ENCODE results near the gene OTULIN. TPM values are rescaled to one million over a fixed set of nuclear protein-coding genes. Genes with fewer than 3 reads are reported as not detected.

Gene OTULIN
- polyA plus RNA-seq, 1 of the 3 experiments (the other 2 are of a cell fraction): 6.6 TPM

DNA sequence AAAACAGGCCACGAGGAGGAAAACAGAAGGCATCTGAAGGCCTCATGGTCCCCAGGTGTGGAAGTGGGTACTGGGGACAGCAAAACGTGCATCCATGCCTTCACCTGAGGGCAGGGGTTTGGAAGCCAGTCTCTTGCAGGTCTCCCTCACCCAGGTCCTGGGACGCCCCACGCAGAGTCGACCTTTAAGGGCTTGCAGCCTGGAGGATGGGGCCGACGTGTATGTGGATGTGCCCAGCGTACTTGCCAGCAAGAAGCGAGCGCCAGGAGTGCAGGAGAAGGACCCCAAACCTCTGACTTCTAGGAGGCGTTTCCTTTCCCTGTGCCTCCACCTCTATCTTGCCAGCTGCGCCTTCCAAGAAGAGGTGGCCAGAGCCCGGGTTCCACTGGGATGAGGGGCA is 65.9 kb downstream of the OTULIN start:
- Histone ChIP-seq H2AFZ (ENCODE audit: low read depth) (no peak overlapping the region), H3K27ac (ENCODE audit: low read depth in 2 of 2, low read length in 1 of 2) (no peak overlapping the region), H3K4me3 (ENCODE audit: low read depth in 2 of 2, low read length in 1 of 2) (no peak overlapping the region), H3K36me3 (replicated peaks in 1 of 2; ENCODE audit: control insufficient read depth in 1 of 2, insufficient read depth in 2 of 2, low read length in 1 of 2) (peaks cover 0 to 13% of the 10 kb centered on the region in 2 experiments), H3K4me1 (ENCODE audit: control insufficient read depth in 1 of 2, insufficient read depth in 2 of 2, low read depth in 1 of 2, low read length in 1 of 2) (0 out of 4 replicates have a peak, but pooled peaks cover 0 to 7% of the 10 kb centered on the region in 2 experiments), H3K9ac (no peak overlapping the region), H3K9me3 (no peaks in the 10 kb centered on the region), H3K79me2 (ENCODE audit: insufficient read depth) (no peaks in the 10 kb centered on the region), H3K4me2 (no peak overlapping the region), H4K20me1 (ENCODE audit: insufficient read depth) (no peaks in the 10 kb centered on the region), H3K9me2 (no peaks in the 10 kb centered on the region), H3K27me3 (ENCODE audit: insufficient read depth) (no peaks in the 10 kb centered on the region), H3F3A (replicated peaks; ENCODE audit: insufficient read depth) (no peaks in the 10 kb centered on the region)
- 88% methylated on average over 8 of the region's 13 CpGs for WGBS (ENCODE audit: low lambda C conversion rate)
- ChIA-PET CTCF (interaction anchor here (7.0 kb wide), 1 partner anchor 272 kb away, joined by 203 read pairs; no protein-coding TSS in a partner anchor), POLR2A (no interaction called here)
- TF ChIP-seq RCOR1 (IDR thresholded peaks at IDR 0.05; ENCODE audit: low read length): no peak
- no peak for DNase-seq

DNA sequence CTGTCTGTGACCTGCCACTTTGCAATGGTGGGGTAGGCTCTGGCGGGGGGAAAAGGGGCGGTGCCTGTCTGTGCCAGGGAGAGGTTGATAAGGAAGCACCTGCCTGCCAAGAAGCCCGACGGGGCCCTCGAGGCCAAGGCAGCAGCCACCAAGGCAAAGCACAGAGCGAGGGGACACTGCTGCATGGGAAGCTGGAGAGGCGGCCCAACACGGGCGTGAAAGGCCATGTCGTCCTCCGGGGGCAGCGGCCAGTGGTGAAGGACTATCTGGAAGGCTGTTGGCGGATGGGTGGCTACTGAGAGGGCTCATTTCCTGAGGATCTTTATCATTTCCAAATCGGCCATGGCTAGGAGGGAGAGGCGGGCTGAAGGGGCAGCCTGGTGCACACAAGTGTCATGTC is 66.4 kb downstream of the OTULIN start:
- Histone ChIP-seq H3K9me3 (no peaks in the 10 kb centered on the region), H3K4me2 (no peak overlapping the region), H3K4me1 (ENCODE audit: control insufficient read depth in 1 of 2, insufficient read depth in 2 of 2, low read depth in 1 of 2, low read length in 1 of 2) (0 out of 4 replicates have a peak, but pooled peaks cover 0 to 7% of the 10 kb centered on the region in 2 experiments), H3F3A (replicated peaks; ENCODE audit: insufficient read depth) (no peaks in the 10 kb centered on the region), H3K79me2 (ENCODE audit: insufficient read depth) (no peaks in the 10 kb centered on the region), H4K20me1 (ENCODE audit: insufficient read depth) (no peaks in the 10 kb centered on the region), H3K27ac (ENCODE audit: low read depth in 2 of 2, low read length in 1 of 2) (no peak overlapping the region), H3K9me2 (no peaks in the 10 kb centered on the region), H3K36me3 (replicated peaks in 1 of 2; ENCODE audit: control insufficient read depth in 1 of 2, insufficient read depth in 2 of 2, low read length in 1 of 2) (peaks cover 0 to 13% of the 10 kb centered on the region in 2 experiments), H2AFZ (ENCODE audit: low read depth) (no peak overlapping the region), H3K9ac (no peak overlapping the region), H3K4me3 (ENCODE audit: low read depth in 2 of 2, low read length in 1 of 2) (no peak overlapping the region), H3K27me3 (ENCODE audit: insufficient read depth) (no peaks in the 10 kb centered on the region)
- TF ChIP-seq TAF1 (IDR thresholded peaks at IDR 0.05; ENCODE audit: borderline replicate concordance, low read depth, low read length): no peak
- TF ChIP-seq RAD21 (IDR thresholded peaks at IDR 0.05; ENCODE audit: low read length): no peak
- ChIA-PET CTCF (interaction anchor here (0.6 to 7.0 kb wide), 4 partner anchors 272 to 283 kb away, joined by 3 to 203 read pairs (median 18); no protein-coding TSS in a partner anchor), POLR2A (no interaction called here)
- no peak for DNase-seq
- WGBS (ENCODE audit: low lambda C conversion rate): 93% methylated on average over 15 of the region's 15 CpGs

DNA sequence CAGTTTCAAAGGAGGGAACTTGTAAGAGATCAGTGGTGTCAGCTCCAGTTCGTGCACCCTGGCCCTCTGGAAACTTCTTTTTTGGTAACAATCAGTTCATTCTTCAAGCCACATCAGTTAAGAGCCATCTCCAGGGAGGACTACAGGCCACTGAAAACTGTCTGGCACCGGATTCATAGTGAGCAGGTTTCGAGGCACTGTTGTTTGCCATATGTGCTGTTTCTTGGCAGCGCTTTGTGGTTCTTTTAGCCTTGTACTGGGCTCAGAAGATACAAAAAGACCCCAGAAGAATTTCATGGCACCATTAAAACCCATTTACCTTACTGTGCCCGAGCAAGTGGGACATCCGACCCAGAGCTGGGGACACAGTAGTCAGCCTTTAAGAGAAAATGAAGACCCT is 68.5 kb downstream of the OTULIN start:
- WGBS (ENCODE audit: low lambda C conversion rate): 85% methylated on average over 6 of the region's 6 CpGs
- Histone ChIP-seq H3K36me3 (replicated peaks in 1 of 2; ENCODE audit: control insufficient read depth in 1 of 2, insufficient read depth in 2 of 2, low read length in 1 of 2) (peaks cover 0 to 13% of the 10 kb centered on the region in 2 experiments), H3K9me2 (no peaks in the 10 kb centered on the region)

More for the DNA sequence above, 68.5 kb downstream of the OTULIN start:
- Histone ChIP-seq H3K4me1 (ENCODE audit: control insufficient read depth in 1 of 2, insufficient read depth in 2 of 2, low read depth in 1 of 2, low read length in 1 of 2) (no peaks in the 10 kb centered on the region), H3K9me3 (no peaks in the 10 kb centered on the region), H4K20me1 (ENCODE audit: insufficient read depth) (no peaks in the 10 kb centered on the region), H3F3A (replicated peaks; ENCODE audit: insufficient read depth) (no peaks in the 10 kb centered on the region), H2AFZ (ENCODE audit: low read depth) (no peak overlapping the region), H3K27me3 (ENCODE audit: insufficient read depth) (no peaks in the 10 kb centered on the region), H3K79me2 (ENCODE audit: insufficient read depth) (no peaks in the 10 kb centered on the region), H3K27ac (ENCODE audit: low read depth in 2 of 2, low read length in 1 of 2) (no peak overlapping the region), H3K9ac (no peak overlapping the region), H3K4me2 (no peak overlapping the region), H3K4me3 (ENCODE audit: low read depth in 2 of 2, low read length in 1 of 2) (no peak overlapping the region)
- ChIA-PET POLR2A (no interaction called here), CTCF (interaction anchor here (1.0 to 2.9 kb wide), 3 partner anchors 270 to 281 kb away, joined by 3 to 30 read pairs (median 11); no protein-coding TSS in a partner anchor)
- no peak for DNase-seq
- TF ChIP-seq TCF12 (IDR thresholded peaks at IDR 0.05) (no peak), RAD21 (IDR thresholded peaks at IDR 0.05; ENCODE audit: low read length) (no peak), EZH2phosphoT487 (IDR thresholded peaks at IDR 0.05; ENCODE audit: borderline replicate concordance, low read depth) (no peak), MEF2A (IDR thresholded peaks at IDR 0.05; ENCODE audit: borderline replicate concordance, low read depth) (no peak), GATA2 (CRISPR knock-in tag; IDR thresholded peaks at IDR 0.05) (no peak), FOSL2 (IDR thresholded peaks at IDR 0.05; ENCODE audit: borderline replicate concordance, low read depth) (no peak), ELF1 (IDR thresholded peaks at IDR 0.05) (no peak), RXRA (IDR thresholded peaks at IDR 0.05; ENCODE audit: borderline replicate concordance, low read depth) (no peak), POLR2AphosphoS5 (IDR thresholded peaks at IDR 0.05; ENCODE audit: low read depth, low read length) (no peak), NFIC (IDR thresholded peaks at IDR 0.05; ENCODE audit: borderline replicate concordance) (no peak)
- TF ChIP-seq, protein P1, sequence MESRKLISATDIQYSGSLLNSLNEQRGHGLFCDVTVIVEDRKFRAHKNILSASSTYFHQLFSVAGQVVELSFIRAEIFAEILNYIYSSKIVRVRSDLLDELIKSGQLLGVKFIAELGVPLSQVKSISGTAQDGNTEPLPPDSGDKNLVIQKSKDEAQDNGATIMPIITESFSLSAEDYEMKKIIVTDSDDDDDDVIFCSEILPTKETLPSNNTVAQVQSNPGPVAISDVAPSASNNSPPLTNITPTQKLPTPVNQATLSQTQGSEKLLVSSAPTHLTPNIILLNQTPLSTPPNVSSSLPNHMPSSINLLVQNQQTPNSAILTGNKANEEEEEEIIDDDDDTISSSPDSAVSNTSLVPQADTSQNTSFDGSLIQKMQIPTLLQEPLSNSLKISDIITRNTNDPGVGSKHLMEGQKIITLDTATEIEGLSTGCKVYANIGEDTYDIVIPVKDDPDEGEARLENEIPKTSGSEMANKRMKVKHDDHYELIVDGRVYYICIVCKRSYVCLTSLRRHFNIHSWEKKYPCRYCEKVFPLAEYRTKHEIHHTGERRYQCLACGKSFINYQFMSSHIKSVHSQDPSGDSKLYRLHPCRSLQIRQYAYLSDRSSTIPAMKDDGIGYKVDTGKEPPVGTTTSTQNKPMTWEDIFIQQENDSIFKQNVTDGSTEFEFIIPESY (IDR thresholded peaks at IDR 0.05; ENCODE audit: borderline replicate concordance, low read depth): no peak
- TF ChIP-seq, protein P2, sequence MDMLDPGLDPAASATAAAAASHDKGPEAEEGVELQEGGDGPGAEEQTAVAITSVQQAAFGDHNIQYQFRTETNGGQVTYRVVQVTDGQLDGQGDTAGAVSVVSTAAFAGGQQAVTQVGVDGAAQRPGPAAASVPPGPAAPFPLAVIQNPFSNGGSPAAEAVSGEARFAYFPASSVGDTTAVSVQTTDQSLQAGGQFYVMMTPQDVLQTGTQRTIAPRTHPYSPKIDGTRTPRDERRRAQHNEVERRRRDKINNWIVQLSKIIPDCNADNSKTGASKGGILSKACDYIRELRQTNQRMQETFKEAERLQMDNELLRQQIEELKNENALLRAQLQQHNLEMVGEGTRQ (IDR thresholded peaks at IDR 0.05; ENCODE audit: borderline replicate concordance, low read depth, low read length): no peak

Measured in SK-N-SH (cell line).